HUES64 (cell line): Measurements from ENCODE around the gene RPL22.

Source experiments
- H3K27ac ChIP-seq: 2 replicates; pipeline ENCODE4 v1.7.0; 2013; ENCODE audit warnings: low read depth, low read length, inconsistent platforms
- H3K27me3 ChIP-seq: 2 replicates; pipeline ENCODE4 v1.6.1; 2013; ENCODE audit warnings: mild to moderate bottlenecking, low read length; ENCODE audit not compliant: insufficient read depth
- H3K36me3 ChIP-seq: 2 replicates; pipeline ENCODE4 v1.6.1; 2013; ENCODE audit warnings: mild to moderate bottlenecking, low read length; ENCODE audit not compliant: insufficient read depth
- H3K4me1 ChIP-seq: 2 replicates; pipeline ENCODE4 v1.6.1; 2013; ENCODE audit warnings: mild to moderate bottlenecking, low read length, moderate library complexity; ENCODE audit not compliant: insufficient read depth
- H3K4me3 ChIP-seq: 2 replicates; pipeline ENCODE4 v1.5.1; 2013; ENCODE audit warnings: mild to moderate bottlenecking, low read length, moderate library complexity
- H3K9ac ChIP-seq: 2 replicates; pipeline ENCODE4 v1.6.1; 2013; ENCODE audit warnings: mild to moderate bottlenecking, low read depth, low read length
- H3K9me3 ChIP-seq: 2 replicates; pipeline ENCODE4 v1.6.1; 2013; ENCODE audit warnings: low read depth, low read length; ENCODE audit not compliant: insufficient read depth
- WGBS: fragments of 150-250, 120-280 bp; methylation state at CpG from one replicate; pipeline ENCODE4 v1.1.7; 2013; ENCODE audit warnings: missing lambda C conversion rate; 5-methylcytosine and 5-hydroxymethylcytosine counted together

RPL22 gene

GRCh38 chr1:6197746-6198427, 1.5 kb downstream of the RPL22 start:
- Histone ChIP-seq H3K27ac (peak overlapping the region; percentile 88; the same call in 1 of the 2 replicates), H3K9ac (peak overlapping the region; percentile 99), H3K36me3 (peaks cover 53% of the 10 kb centered on the region), H3K4me1 (peaks cover 21% of the 10 kb centered on the region), H3K27me3 (no peaks in the 10 kb centered on the region), H3K9me3 (no peaks in the 10 kb centered on the region), H3K4me3 (peak overlapping the region; percentile 98)
- WGBS = 70% methylated on average over 6 of the region's 6 CpGs

- no peaks in the 10 kb centered on the region for H3K9me3 ChIP-seq
- no peaks in the 10 kb centered on the region for H3K27me3 ChIP-seq
- peaks cover 94% of the 10 kb centered on the region for H3K36me3 ChIP-seq
- H3K27ac ChIP-seq = no peak overlapping the region
- no peaks in the 10 kb centered on the region for H3K4me1 ChIP-seq
- H3K9ac ChIP-seq = no peak overlapping the region
- 94% methylated on average over 1 of the region's 1 CpG for WGBS
- H3K4me3 ChIP-seq = no peak overlapping the region
Measured at GRCh38 chr1:6191968-6192367, 7.4 kb downstream of the RPL22 start.

GRCh38 chr1:6188466-6188865, 10.9 kb downstream of the RPL22 start:
- H3K4me1 ChIP-seq = 0 out of 2 replicates have a peak, but pooled peaks cover 8% of the 10 kb centered on the region
- WGBS = 95% methylated on average over 8 of the region's 8 CpGs
- 0 out of 2 replicates have a peak overlapping the region, but pooled peaks have one; percentile 24 for H3K9ac ChIP-seq
- H3K36me3 ChIP-seq = peaks cover 84% of the 10 kb centered on the region
- H3K27me3 ChIP-seq = no peaks in the 10 kb centered on the region
- no peak overlapping the region for H3K27ac ChIP-seq
- H3K9me3 ChIP-seq = no peaks in the 10 kb centered on the region
- H3K4me3 ChIP-seq = no peak overlapping the region

- Histone ChIP-seq H3K9me3 (no peaks in the 10 kb centered on the region), H3K4me3 (no peak overlapping the region), H3K27me3 (peaks cover 16% of the 10 kb centered on the region), H3K27ac (no peak overlapping the region), H3K9ac (no peak overlapping the region), H3K36me3 (peaks cover 60% of the 10 kb centered on the region), H3K4me1 (peaks cover 17% of the 10 kb centered on the region; the same call in 1 of the 2 replicates)
- 78% methylated on average over 10 of the region's 10 CpGs for WGBS
Measured at GRCh38 chr1:6185635-6186382, 13.6 kb downstream of the RPL22 start.

GRCh38 chr1:6185151-6185550, 14.2 kb downstream of the RPL22 start:
- Histone ChIP-seq H3K27me3 (peaks cover 23% of the 10 kb centered on the region), H3K9ac (no peak overlapping the region), H3K27ac (no peak overlapping the region), H3K4me1 (peaks cover 17% of the 10 kb centered on the region; the same call in 1 of the 2 replicates), H3K36me3 (peaks cover 54% of the 10 kb centered on the region), H3K4me3 (no peak overlapping the region), H3K9me3 (no peaks in the 10 kb centered on the region)
- WGBS = 59% methylated on average over 3 of the region's 3 CpGs

- no peak overlapping the region for H3K9ac ChIP-seq
- 87% methylated on average over 13 of the region's 13 CpGs for WGBS
- H3K27ac ChIP-seq = no peak overlapping the region; the same call in 1 of the 2 replicates
- peaks cover 17% of the 10 kb centered on the region; the same call in 1 of the 2 replicates for H3K4me1 ChIP-seq
- H3K4me3 ChIP-seq = no peak overlapping the region
- H3K27me3 ChIP-seq = peaks cover 30% of the 10 kb centered on the region
- no peaks in the 10 kb centered on the region for H3K9me3 ChIP-seq
- H3K36me3 ChIP-seq = peaks cover 44% of the 10 kb centered on the region
Measured at GRCh38 chr1:6184083-6184783, 15.2 kb downstream of the RPL22 start.

GRCh38 chr1:6183520-6183989, 15.8 kb downstream of the RPL22 start:
- Histone ChIP-seq H3K27me3 (peaks cover 37% of the 10 kb centered on the region), H3K4me1 (peaks cover 17% of the 10 kb centered on the region; the same call in 1 of the 2 replicates), H3K36me3 (peaks cover 38% of the 10 kb centered on the region), H3K9me3 (no peaks in the 10 kb centered on the region), H3K4me3 (no peak overlapping the region), H3K27ac (no peak overlapping the region), H3K9ac (no peak overlapping the region)
- WGBS = 74% methylated on average over 6 of the region's 6 CpGs

GRCh38 chr1:6181347-6181770, 18.0 kb downstream of the RPL22 start:
- Histone ChIP-seq H3K4me3 (peak overlapping the region; percentile 35; the same call in 1 of the 2 replicates), H3K27me3 (peaks cover 58% of the 10 kb centered on the region), H3K9me3 (no peaks in the 10 kb centered on the region), H3K27ac (no peak overlapping the region), H3K9ac (no peak overlapping the region), H3K4me1 (peaks cover 17% of the 10 kb centered on the region; the same call in 1 of the 2 replicates), H3K36me3 (peaks cover 19% of the 10 kb centered on the region)
- 36% methylated on average over 10 of the region's 10 CpGs for WGBS

- no peak overlapping the region for H3K9ac ChIP-seq
- H3K9me3 ChIP-seq = no peaks in the 10 kb centered on the region
- H3K4me1 ChIP-seq = peaks cover 15% of the 10 kb centered on the region; the same call in 1 of the 2 replicates
- H3K27ac ChIP-seq = no peak overlapping the region; the same call in 1 of the 2 replicates
- peaks cover 63% of the 10 kb centered on the region for H3K27me3 ChIP-seq
- H3K36me3 ChIP-seq = peaks cover 15% of the 10 kb centered on the region
- WGBS = 7% methylated on average over 36 of the region's 36 CpGs
- peak overlapping the region; percentile 35; the same call in 1 of the 2 replicates for H3K4me3 ChIP-seq
Measured at GRCh38 chr1:6180707-6181311, 18.6 kb downstream of the RPL22 start.

- 1% methylated on average over 52 of the region's 57 CpGs for WGBS
- Histone ChIP-seq H3K9ac (no peak within 1 kb of the TSS), H3K27ac (no peak within 1 kb of the TSS; the same call in 1 of the 2 replicates), H3K4me1 (peaks cover 10% of the 10 kb centered on the region; the same call in 1 of the 2 replicates), H3K4me3 (peak within 1 kb of the TSS; percentile 35), H3K27me3 (peaks cover 64% of the 10 kb centered on the region), H3K9me3 (no peaks in the 10 kb centered on the region), H3K36me3 (peaks cover 10% of the 10 kb centered on the region)
Measured at GRCh38 chr1:6180268-6180706, 19.1 kb downstream of the RPL22 start, which contains the start of gene CHD5. CHD5 (minus strand) TSS chr1:6180321; CDS start chr1:6180023, 298 bp downstream.
